ENCODE results near the gene LRBA. TPM values are rescaled to one million over a fixed set of nuclear protein-coding genes. Genes with fewer than 3 reads are reported as not detected.

Gene LRBA
- total and polyA plus RNA-seq, 2 donors = 18.4 to 38.6 TPM

DNA sequence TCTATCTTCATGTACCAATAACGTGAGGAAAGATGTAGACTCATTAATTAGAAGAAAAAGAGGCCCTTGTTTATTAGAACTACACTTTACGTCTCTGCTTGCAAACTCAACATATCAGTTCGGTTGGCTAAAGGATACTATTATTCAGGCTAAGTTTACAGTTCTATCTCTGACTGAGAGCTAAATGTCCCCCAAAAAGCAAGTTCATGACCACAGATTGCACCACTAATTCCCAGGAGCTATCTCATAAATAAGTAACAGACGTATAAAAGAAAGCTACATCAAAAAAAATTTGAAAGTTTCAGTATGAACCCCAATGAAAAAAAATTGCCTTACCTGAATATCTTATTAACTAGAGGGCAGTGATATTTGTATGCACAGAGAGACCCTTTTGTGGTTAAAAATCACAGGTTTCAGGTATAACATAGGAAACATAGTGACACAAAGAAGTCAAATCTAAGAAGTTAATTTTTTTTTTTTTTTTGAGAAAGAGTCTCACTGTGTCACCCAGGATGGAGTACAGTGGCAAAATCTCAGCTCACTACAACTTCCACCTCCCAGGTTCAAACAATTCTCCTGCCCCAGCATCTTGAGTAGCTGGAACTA lies 304.2 kb downstream of the LRBA start:
- WGBS = 97% methylated on average over 4 of the region's 4 CpGs
- H3K36me3 ChIP-seq (ENCODE audit: control insufficient read depth in 2 of 2, insufficient read depth in 2 of 2, low read length in 1 of 2) = no peaks in the 10 kb centered on the region
- H3K4me3 ChIP-seq (ENCODE audit: low read length in 2 of 2) = no peak overlapping the region
- H3K27ac ChIP-seq (ENCODE audit: low read depth in 1 of 2, low read length in 1 of 2) = no peak overlapping the region
- no peaks in the 10 kb centered on the region for H3K9me3 ChIP-seq (ENCODE audit: control insufficient read depth in 2 of 2, insufficient read depth in 1 of 2, low read length in 1 of 2)
- no peak for DNase-seq (ENCODE audit: low read depth in 6 of 9, low spot score in 9 of 9)
- H3K4me1 ChIP-seq (ENCODE audit: control insufficient read depth in 2 of 2, insufficient read depth in 2 of 2, low read length in 2 of 2) = no peaks in the 10 kb centered on the region
- H3K27me3 ChIP-seq (ENCODE audit: control insufficient read depth in 2 of 2, insufficient read depth in 1 of 2, low read length in 1 of 2) = no peaks in the 10 kb centered on the region

GRCh38 chr4:150708004-150708403 lies 307.1 kb downstream of the LRBA start:
- no peaks in the 10 kb centered on the region for H3K9me3 ChIP-seq (ENCODE audit: control insufficient read depth in 2 of 2, insufficient read depth in 1 of 2, low read length in 1 of 2)
- H3K27me3 ChIP-seq (ENCODE audit: control insufficient read depth in 2 of 2, insufficient read depth in 1 of 2, low read length in 1 of 2) = no peaks in the 10 kb centered on the region
- no peaks in the 10 kb centered on the region for H3K4me1 ChIP-seq (ENCODE audit: control insufficient read depth in 2 of 2, insufficient read depth in 2 of 2, low read length in 2 of 2)
- no peak overlapping the region for H3K4me3 ChIP-seq (ENCODE audit: low read length in 2 of 2)
- H3K27ac ChIP-seq (ENCODE audit: low read depth in 1 of 2, low read length in 1 of 2) = no peak overlapping the region
- DNase-seq (ENCODE audit: low read depth in 6 of 9, low spot score in 9 of 9) = no peak
- H3K36me3 ChIP-seq (ENCODE audit: control insufficient read depth in 2 of 2, insufficient read depth in 2 of 2, low read length in 1 of 2) = no peaks in the 10 kb centered on the region
- 100% methylated on average over 1 of the region's 1 CpG for WGBS

GRCh38 chr4:150699599-150699998 lies 315.5 kb downstream of the LRBA start:
- Histone ChIP-seq H3K36me3 (ENCODE audit: control insufficient read depth in 2 of 2, insufficient read depth in 2 of 2, low read length in 1 of 2) (no peaks in the 10 kb centered on the region), H3K9me3 (ENCODE audit: control insufficient read depth in 2 of 2, insufficient read depth in 1 of 2, low read length in 1 of 2) (no peaks in the 10 kb centered on the region), H3K27me3 (ENCODE audit: control insufficient read depth in 2 of 2, insufficient read depth in 1 of 2, low read length in 1 of 2) (no peaks in the 10 kb centered on the region), H3K4me1 (ENCODE audit: control insufficient read depth in 2 of 2, insufficient read depth in 2 of 2, low read length in 2 of 2) (no peaks in the 10 kb centered on the region), H3K27ac (ENCODE audit: low read depth in 1 of 2, low read length in 1 of 2) (no peak overlapping the region), H3K4me3 (ENCODE audit: low read length in 2 of 2) (no peak overlapping the region)
- DNase-seq (ENCODE audit: low read depth in 6 of 9, low spot score in 9 of 9) = no peak

DNA sequence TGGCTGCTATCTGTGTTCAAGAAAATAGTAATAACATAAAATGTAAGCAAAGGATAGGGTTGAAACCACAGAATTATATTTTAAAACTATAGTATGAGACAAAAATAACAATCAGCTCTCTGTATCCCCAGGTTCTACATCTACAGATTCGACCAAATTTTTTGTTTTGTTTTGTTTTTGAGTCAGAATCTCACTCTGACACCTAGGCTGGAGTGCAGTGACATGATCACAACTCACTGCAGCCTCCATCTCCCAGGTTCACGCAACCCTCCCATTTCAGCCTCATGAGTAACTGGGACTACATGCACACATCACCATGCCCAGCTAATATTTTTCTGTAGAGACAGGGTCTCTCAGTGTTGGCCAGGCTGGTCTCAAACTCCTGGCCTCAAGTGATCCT lies 319.9 kb downstream of the LRBA start:
- Histone ChIP-seq H3K9me3 (ENCODE audit: control insufficient read depth in 2 of 2, insufficient read depth in 1 of 2, low read length in 1 of 2) (no peaks in the 10 kb centered on the region), H3K27ac (ENCODE audit: low read depth in 1 of 2, low read length in 1 of 2) (no peak overlapping the region), H3K4me1 (ENCODE audit: control insufficient read depth in 2 of 2, insufficient read depth in 2 of 2, low read length in 2 of 2) (no peaks in the 10 kb centered on the region), H3K4me3 (ENCODE audit: low read length in 2 of 2) (no peak overlapping the region), H3K36me3 (ENCODE audit: control insufficient read depth in 2 of 2, insufficient read depth in 2 of 2, low read length in 1 of 2) (no peaks in the 10 kb centered on the region), H3K27me3 (ENCODE audit: control insufficient read depth in 2 of 2, insufficient read depth in 1 of 2, low read length in 1 of 2) (no peaks in the 10 kb centered on the region)
- no peak for DNase-seq (ENCODE audit: low read depth in 6 of 9, low spot score in 9 of 9)
- WGBS = 90% methylated on average over 2 of the region's 2 CpGs

GRCh38 chr4:150694438-150694837 lies 320.6 kb downstream of the LRBA start:
- no peaks in the 10 kb centered on the region for H3K27me3 ChIP-seq (ENCODE audit: control insufficient read depth in 2 of 2, insufficient read depth in 1 of 2, low read length in 1 of 2)
- H3K27ac ChIP-seq (ENCODE audit: low read depth in 1 of 2, low read length in 1 of 2) = no peak overlapping the region
- no peaks in the 10 kb centered on the region for H3K9me3 ChIP-seq (ENCODE audit: control insufficient read depth in 2 of 2, insufficient read depth in 1 of 2, low read length in 1 of 2)
- no peaks in the 10 kb centered on the region for H3K4me1 ChIP-seq (ENCODE audit: control insufficient read depth in 2 of 2, insufficient read depth in 2 of 2, low read length in 2 of 2)
- no peak overlapping the region for H3K4me3 ChIP-seq (ENCODE audit: low read length in 2 of 2)
- WGBS = 96% methylated on average over 2 of the region's 2 CpGs
- no peaks in the 10 kb centered on the region for H3K36me3 ChIP-seq (ENCODE audit: control insufficient read depth in 2 of 2, insufficient read depth in 2 of 2, low read length in 1 of 2)
- no peak for DNase-seq (ENCODE audit: low read depth in 6 of 9, low spot score in 9 of 9)

- Histone ChIP-seq H3K27ac (ENCODE audit: low read depth in 1 of 2, low read length in 1 of 2) (no peak overlapping the region), H3K4me1 (ENCODE audit: control insufficient read depth in 2 of 2, insufficient read depth in 2 of 2, low read length in 2 of 2) (no peaks in the 10 kb centered on the region), H3K27me3 (ENCODE audit: control insufficient read depth in 2 of 2, insufficient read depth in 1 of 2, low read length in 1 of 2) (no peaks in the 10 kb centered on the region), H3K9me3 (ENCODE audit: control insufficient read depth in 2 of 2, insufficient read depth in 1 of 2, low read length in 1 of 2) (no peaks in the 10 kb centered on the region), H3K4me3 (ENCODE audit: low read length in 2 of 2) (no peak overlapping the region), H3K36me3 (ENCODE audit: control insufficient read depth in 2 of 2, insufficient read depth in 2 of 2, low read length in 1 of 2) (peaks cover 0 to 3% of the 10 kb centered on the region in 2 donors)
- WGBS = 94% methylated on average over 2 of the region's 2 CpGs
- DNase-seq (ENCODE audit: low read depth in 6 of 9, low spot score in 9 of 9) = no peak
Observed at GRCh38 chr4:150683775-150684350, 331.2 kb downstream of the LRBA start.

GRCh38 chr4:150682126-150682525 lies 333.0 kb downstream of the LRBA start:
- Histone ChIP-seq H3K4me1 (ENCODE audit: control insufficient read depth in 2 of 2, insufficient read depth in 2 of 2, low read length in 2 of 2) (no peaks in the 10 kb centered on the region), H3K4me3 (ENCODE audit: low read length in 2 of 2) (no peak overlapping the region), H3K27ac (ENCODE audit: low read depth in 1 of 2, low read length in 1 of 2) (no peak overlapping the region), H3K9me3 (ENCODE audit: control insufficient read depth in 2 of 2, insufficient read depth in 1 of 2, low read length in 1 of 2) (no peaks in the 10 kb centered on the region), H3K36me3 (ENCODE audit: control insufficient read depth in 2 of 2, insufficient read depth in 2 of 2, low read length in 1 of 2) (peaks cover 0 to 3% of the 10 kb centered on the region in 2 donors), H3K27me3 (ENCODE audit: control insufficient read depth in 2 of 2, insufficient read depth in 1 of 2, low read length in 1 of 2) (no peaks in the 10 kb centered on the region)
- 90% methylated on average over 1 of the region's 1 CpG for WGBS
- DNase-seq (ENCODE audit: low read depth in 6 of 9, low spot score in 9 of 9) = no peak

DNA sequence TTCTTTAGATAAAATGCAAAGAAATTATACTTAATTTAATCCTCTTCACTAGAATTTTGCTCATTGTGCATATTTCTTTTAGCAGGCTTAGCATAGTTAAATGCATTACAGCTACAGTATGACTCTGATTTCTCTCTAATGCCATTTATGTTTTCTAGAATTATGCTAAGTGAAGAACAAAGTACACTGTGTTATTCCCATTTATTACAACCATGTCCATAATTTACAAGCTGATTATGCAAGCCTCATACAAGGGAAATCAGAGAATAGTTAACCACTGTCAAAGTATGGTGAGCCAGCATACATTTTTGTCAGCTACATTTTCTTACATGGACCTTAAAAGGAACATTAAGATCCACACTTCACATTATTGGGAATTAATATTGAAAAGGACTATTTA lies 334.0 kb downstream of the LRBA start:
- H3K4me3 ChIP-seq (ENCODE audit: low read length in 2 of 2) = no peak overlapping the region
- H3K27ac ChIP-seq (ENCODE audit: low read depth in 1 of 2, low read length in 1 of 2) = no peak overlapping the region
- no peaks in the 10 kb centered on the region for H3K27me3 ChIP-seq (ENCODE audit: control insufficient read depth in 2 of 2, insufficient read depth in 1 of 2, low read length in 1 of 2)
- H3K4me1 ChIP-seq (ENCODE audit: control insufficient read depth in 2 of 2, insufficient read depth in 2 of 2, low read length in 2 of 2) = no peaks in the 10 kb centered on the region
- H3K9me3 ChIP-seq (ENCODE audit: control insufficient read depth in 2 of 2, insufficient read depth in 1 of 2, low read length in 1 of 2) = no peaks in the 10 kb centered on the region
- H3K36me3 ChIP-seq (ENCODE audit: control insufficient read depth in 2 of 2, insufficient read depth in 2 of 2, low read length in 1 of 2) = peaks cover 0 to 3% of the 10 kb centered on the region in 2 donors
- no peak for DNase-seq (ENCODE audit: low read depth in 6 of 9, low spot score in 9 of 9)

- Histone ChIP-seq H3K9me3 (ENCODE audit: control insufficient read depth in 2 of 2, insufficient read depth in 1 of 2, low read length in 1 of 2) (no peaks in the 10 kb centered on the region), H3K4me3 (ENCODE audit: low read length in 2 of 2) (no peak overlapping the region), H3K36me3 (ENCODE audit: control insufficient read depth in 2 of 2, insufficient read depth in 2 of 2, low read length in 1 of 2) (peaks cover 0 to 3% of the 10 kb centered on the region in 2 donors), H3K27me3 (ENCODE audit: control insufficient read depth in 2 of 2, insufficient read depth in 1 of 2, low read length in 1 of 2) (no peaks in the 10 kb centered on the region), H3K4me1 (ENCODE audit: control insufficient read depth in 2 of 2, insufficient read depth in 2 of 2, low read length in 2 of 2) (no peaks in the 10 kb centered on the region), H3K27ac (ENCODE audit: low read depth in 1 of 2, low read length in 1 of 2) (no peak overlapping the region)
- no peak for DNase-seq (ENCODE audit: low read depth in 6 of 9, low spot score in 9 of 9)
- WGBS = 91% methylated on average over 5 of the region's 5 CpGs
Observed at GRCh38 chr4:150680651-150681050, 334.4 kb downstream of the LRBA start.
